Neutrophil (primary cell): ENCODE measurements around the gene ZCCHC9.

Experiments
- H3K27ac ChIP-seq: fragments of 200-600 bp; sonication (generic); 2 replicates; pipeline ENCODE4 v1.5.1; 2016; ENCODE audit warnings: mild to moderate bottlenecking, moderate library complexity
- H3K27me3 ChIP-seq: fragments of 200-600 bp; sonication (generic); 2 replicates; pipeline ENCODE4 v1.6.0; 2016; ENCODE audit warnings: mild to moderate bottlenecking
- H3K36me3 ChIP-seq: fragments of 200-600 bp; sonication (generic); 2 replicates; pipeline ENCODE4 v1.5.1; 2017
- H3K4me1 ChIP-seq, 2 experiments: fragments of 200-600 bp in 1 of 2; sonication (generic) in 1 of 2; 1 replicate in 1 of 2; 2 replicates in 1 of 2; pipeline versions ENCODE4 v1.5.1 to v1.6.1; 2013 to 2016; ENCODE audit warnings: low read depth in 1 of 2, low read length in 1 of 2, mild to moderate bottlenecking in 1 of 2, moderate library complexity in 1 of 2; ENCODE audit not compliant: control insufficient read depth in 1 of 2, insufficient read depth in 1 of 2
- H3K4me3 ChIP-seq, 2 experiments: fragments of 200-600 bp in 1 of 2; sonication (generic) in 1 of 2; 1 replicate in 1 of 2; 2 replicates in 1 of 2; pipeline ENCODE4 v1.5.1; 2013 to 2016; ENCODE audit warnings: low read depth in 1 of 2, low read length in 1 of 2, mild to moderate bottlenecking in 1 of 2, moderate library complexity in 1 of 2
- H3K9me3 ChIP-seq: fragments of 200-600 bp; sonication (generic); 2 replicates; pipeline ENCODE4 v1.5.1; 2016
- TF ChIP-seq, protein P1 (sequence below): fragments of 200-600 bp; sonication (generic); IDR thresholded peaks from 2 replicates; pipeline ENCODE4 v1.5.1; 2016; ENCODE audit warnings: antibody characterized with exemption

ZCCHC9 gene

DNA sequence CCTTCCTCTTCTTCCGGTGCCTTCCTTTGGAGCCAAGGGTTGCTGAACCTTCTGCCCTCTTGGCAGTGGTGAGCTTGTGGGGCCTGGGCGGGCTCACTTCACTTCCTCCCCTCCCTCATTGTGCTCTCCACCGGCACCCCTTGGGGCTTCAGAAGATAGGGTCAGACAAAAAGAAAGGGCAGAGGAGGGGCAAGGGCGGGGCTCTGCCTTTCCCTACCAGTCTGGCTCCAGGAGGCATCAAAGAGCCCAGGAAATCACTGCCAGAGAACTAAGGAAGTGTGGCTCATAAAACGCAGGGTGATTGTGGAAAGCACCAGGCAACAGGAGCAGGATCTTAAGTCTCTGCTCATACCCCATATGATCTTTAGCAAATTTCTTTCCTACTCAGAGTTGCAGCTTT, 57.7 kb downstream of the ZCCHC9 start:
- no peaks in the 10 kb centered on the region for H3K36me3 ChIP-seq
- peaks cover 0 to 4% of the 10 kb centered on the region in 2 experiments for H3K4me1 ChIP-seq
- no peak overlapping the region for H3K4me3 ChIP-seq

DNA sequence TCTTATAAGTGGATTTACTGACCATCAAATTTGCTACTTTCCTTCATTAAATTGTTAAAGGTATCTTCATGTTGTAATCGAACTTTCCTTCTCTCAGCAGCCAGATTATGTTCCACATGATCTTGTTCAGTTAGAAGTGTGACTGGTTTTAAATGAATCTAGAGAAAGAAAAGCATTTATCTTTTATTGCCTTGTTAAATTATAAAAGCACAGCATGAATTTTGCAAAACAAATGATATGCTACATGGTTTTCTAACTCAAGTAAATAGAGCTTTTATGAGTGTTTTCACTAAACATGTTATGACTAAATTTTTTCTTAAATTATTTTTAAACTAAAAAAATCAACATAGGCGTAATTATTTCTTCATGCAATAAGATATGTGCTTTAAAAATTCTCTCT, 58.5 kb downstream of the ZCCHC9 start:
- peaks cover 0 to 4% of the 10 kb centered on the region in 2 experiments for H3K4me1 ChIP-seq
- TF ChIP-seq, protein P1, sequence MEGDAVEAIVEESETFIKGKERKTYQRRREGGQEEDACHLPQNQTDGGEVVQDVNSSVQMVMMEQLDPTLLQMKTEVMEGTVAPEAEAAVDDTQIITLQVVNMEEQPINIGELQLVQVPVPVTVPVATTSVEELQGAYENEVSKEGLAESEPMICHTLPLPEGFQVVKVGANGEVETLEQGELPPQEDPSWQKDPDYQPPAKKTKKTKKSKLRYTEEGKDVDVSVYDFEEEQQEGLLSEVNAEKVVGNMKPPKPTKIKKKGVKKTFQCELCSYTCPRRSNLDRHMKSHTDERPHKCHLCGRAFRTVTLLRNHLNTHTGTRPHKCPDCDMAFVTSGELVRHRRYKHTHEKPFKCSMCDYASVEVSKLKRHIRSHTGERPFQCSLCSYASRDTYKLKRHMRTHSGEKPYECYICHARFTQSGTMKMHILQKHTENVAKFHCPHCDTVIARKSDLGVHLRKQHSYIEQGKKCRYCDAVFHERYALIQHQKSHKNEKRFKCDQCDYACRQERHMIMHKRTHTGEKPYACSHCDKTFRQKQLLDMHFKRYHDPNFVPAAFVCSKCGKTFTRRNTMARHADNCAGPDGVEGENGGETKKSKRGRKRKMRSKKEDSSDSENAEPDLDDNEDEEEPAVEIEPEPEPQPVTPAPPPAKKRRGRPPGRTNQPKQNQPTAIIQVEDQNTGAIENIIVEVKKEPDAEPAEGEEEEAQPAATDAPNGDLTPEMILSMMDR: no peak
- H3K36me3 ChIP-seq: no peaks in the 10 kb centered on the region
- no peaks in the 10 kb centered on the region for H3K9me3 ChIP-seq
- H3K27me3 ChIP-seq: no peaks in the 10 kb centered on the region
- H3K27ac ChIP-seq: no peak overlapping the region
- no peak overlapping the region for H3K4me3 ChIP-seq

More for the DNA sequence above, 57.7 kb downstream of the ZCCHC9 start:
- Histone ChIP-seq H3K9me3 (no peaks in the 10 kb centered on the region), H3K27me3 (no peaks in the 10 kb centered on the region), H3K27ac (no peak overlapping the region)
- TF ChIP-seq, protein P1: no peak

DNA sequence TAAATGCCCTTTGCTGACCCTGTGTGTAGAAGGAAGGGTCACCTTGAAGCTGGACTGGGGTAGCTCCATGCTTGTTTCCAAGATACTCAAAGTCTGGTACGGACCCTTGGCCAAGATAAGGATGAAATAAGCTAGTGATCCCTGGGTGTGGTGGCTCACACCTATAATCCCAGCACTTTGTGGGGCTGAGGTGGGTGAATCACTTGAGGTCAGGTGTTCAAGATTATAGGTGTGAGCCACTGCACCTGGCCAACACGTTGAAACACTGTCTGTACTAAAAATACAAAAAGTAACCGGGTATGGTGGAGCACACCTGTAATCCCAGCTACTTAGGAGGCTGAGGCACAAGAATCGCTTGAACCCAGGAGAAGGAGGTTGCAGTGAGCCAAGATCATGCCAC, 59.3 kb downstream of the ZCCHC9 start:
- Histone ChIP-seq H3K27ac (no peak overlapping the region), H3K27me3 (no peaks in the 10 kb centered on the region), H3K4me1 (peaks cover 0 to 4% of the 10 kb centered on the region in 2 experiments), H3K36me3 (no peaks in the 10 kb centered on the region), H3K4me3 (no peak overlapping the region), H3K9me3 (no peaks in the 10 kb centered on the region)
- TF ChIP-seq, protein P1: no peak

DNA sequence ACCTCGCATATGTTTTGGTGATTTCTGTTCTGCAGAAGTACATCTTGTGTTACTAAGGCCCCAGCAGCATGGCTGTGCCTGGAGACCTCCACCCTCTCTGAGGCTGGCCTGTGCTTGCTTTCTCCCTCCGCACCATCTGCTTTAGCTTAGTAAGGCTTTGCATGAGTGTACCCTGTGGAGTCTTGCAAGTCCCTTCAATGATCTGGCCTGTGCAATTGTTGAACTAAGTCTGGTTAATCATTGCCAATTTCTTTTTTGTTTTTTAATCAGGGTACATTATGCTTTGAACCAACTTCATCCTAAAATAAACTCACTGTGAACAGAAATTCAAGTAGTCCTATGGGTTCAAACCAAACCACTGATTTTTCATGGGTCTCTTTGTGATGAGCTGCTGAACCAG, 60.2 kb downstream of the ZCCHC9 start:
- TF ChIP-seq, protein P1: no peak
- Histone ChIP-seq H3K4me1 (peaks cover 0 to 4% of the 10 kb centered on the region in 2 experiments), H3K36me3 (no peaks in the 10 kb centered on the region), H3K27me3 (no peaks in the 10 kb centered on the region), H3K27ac (no peak overlapping the region), H3K9me3 (no peaks in the 10 kb centered on the region), H3K4me3 (no peak overlapping the region)
